Ureter (tissue), 1 donor: ENCODE data around the gene GH2. TPM values are rescaled to one million over a fixed set of nuclear protein-coding genes. Genes with fewer than 3 reads are reported as not detected.
A peak's percentile ranks its signal among the peaks of the same experiment; 100 is the strongest.
"Not testable (repeated sequence)": the region's sequence is repeated elsewhere in the genome, so short reads cannot be mapped to it uniquely, and the experiment has no call there.

Source experiments
- DNase-seq: peaks from one replicate; pipeline ENCODE4 v3.0.0-alpha.2; 2020; ENCODE audit warnings: low spot score
- total RNA-seq: library from RNA; stranded (reverse); gene quantifications from one replicate; pipeline ENCODE4 v1.2.4, GENCODE V29; 2023
- donor health status: DM: yes; HTN: yes; CAD: no.

Gene GH2
- total RNA-seq, 1 donor from 2014 or later: not detected

DNA sequence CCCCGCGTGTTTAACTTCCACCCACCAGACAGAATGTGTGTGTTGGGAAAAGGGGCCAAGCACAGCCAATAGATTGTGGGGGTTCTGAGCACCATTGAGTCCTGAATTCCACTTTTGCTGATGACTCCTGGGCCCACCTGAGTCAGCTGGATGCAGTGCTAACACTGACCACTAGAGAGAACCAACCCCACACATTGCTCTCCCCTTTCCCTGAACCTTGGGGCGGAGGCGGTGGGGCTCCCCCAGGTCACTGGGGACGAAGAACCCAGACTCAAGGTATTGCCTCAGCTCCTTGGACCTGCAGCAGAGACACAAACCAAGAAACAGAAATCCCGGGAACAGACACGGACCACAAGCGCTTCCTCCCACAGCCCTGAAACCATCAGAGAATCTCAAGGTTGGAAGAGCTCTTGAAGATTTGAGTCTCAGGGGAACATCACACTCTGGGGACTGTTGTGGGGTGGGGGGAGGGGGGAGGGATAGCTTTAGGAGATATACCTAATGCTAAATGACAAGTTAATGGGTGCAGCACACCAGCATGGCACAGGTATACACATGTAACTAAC is 7.6 kb downstream of the GH2 start:
- not testable (repeated sequence) for DNase-seq

DNA sequence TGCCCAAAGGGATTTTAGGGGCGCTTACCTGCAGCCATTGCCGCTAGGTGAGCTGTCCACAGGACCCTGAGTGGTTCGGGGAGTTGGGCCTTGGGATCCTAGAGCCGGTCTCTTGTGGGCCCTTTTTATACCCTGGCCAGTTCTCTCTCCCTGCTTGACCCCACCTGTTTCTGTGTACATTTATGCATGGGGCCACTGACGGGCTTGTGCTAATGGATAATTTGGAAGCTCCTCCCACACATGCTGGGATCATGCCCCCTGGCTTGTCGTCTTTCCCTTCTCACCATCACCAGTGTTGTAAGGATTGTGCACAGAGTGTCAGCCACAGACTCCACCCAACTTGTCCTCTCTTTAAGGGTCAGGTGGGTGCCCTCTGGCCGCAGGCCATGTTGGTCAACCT is 8.2 kb downstream of the GH2 start, which contains the start of gene CSH2:
CSH2 (minus strand) TSS at position 101 of the 400 bp plus-strand sequence; CDS start at position 38, 63 bp downstream.
- not testable (repeated sequence) for DNase-seq

- not testable (repeated sequence) for DNase-seq
Observed at GRCh38 chr17:63871646-63872365, 9.9 kb downstream of the GH2 start.

GRCh38 chr17:63870292-63870665 is 11.5 kb downstream of the GH2 start:
- not testable (repeated sequence) for DNase-seq

GRCh38 chr17:63869491-63870291 is 12.1 kb downstream of the GH2 start:
- not testable (repeated sequence) for DNase-seq

DNA sequence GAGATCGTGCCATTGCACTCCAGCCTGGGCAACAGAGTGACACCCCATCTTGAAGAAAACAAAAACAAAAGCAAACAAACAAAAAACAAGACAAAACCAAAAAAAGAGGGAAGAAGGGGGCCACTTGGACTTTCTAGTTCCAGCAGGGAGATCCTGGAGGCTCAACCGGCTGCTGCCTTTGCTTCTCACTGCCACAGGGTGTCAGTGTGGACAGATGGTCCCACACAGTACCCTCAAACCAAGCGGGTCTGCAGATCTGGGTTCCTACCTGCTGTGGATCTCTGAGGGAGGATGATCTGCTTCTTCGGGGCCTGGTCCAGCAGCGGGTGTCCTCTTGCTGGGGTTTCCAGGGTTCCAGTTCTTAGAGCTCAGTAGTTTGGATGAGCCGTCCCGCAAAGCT is 15.1 kb downstream of the GH2 start:
- not testable (repeated sequence) for DNase-seq

- DNase-seq: no peak
Observed at GRCh38 chr17:63859257-63859656, 22.5 kb downstream of the GH2 start.

DNA sequence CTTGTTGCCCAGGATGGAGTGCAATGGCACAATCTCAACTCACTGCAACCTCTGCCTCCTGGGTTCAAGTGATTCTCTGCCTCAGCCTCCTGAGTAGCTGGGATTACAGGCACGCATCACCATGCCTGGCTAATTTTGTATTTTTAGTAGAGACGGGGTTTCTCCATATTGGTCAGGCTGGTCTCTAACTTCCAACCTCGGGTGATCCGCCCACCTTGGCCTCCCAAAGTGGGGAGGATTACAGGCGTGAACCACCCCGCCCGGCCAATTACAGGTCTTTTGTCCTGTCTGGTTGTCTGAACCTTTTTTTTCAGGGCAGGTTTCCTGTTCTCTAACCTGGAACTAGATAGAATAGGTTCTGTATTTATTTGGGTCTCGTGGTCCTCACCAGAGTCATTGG is 25.3 kb downstream of the GH2 start:
- DNase-seq: not testable (repeated sequence)

GRCh38 chr17:63855185-63855584 is 26.6 kb downstream of the GH2 start:
- no peak for DNase-seq

DNA sequence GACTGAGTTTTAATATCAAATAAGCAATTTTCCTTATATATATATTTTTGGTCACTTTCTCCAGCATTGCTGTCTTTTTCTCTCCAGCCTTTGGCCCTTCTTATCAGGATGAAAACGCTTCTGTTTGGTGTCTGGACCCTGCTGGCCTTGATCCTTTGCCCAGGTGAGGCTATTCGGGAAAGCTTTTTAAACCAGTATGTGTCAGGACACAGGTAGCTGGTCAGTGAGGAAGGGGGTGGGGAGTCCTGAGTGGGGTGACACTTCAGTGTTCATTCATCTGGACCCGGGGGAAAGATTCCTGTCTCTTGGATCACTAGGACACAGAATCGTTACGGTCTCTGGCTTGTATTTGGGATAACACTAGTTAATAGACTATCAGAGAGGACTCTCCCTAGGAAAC is 27.0 kb downstream of the GH2 start:
- no peak for DNase-seq

- DNase-seq: no peak
Observed at GRCh38 chr17:63853260-63853659, 28.5 kb downstream of the GH2 start.

GRCh38 chr17:63850401-63850800 is 31.3 kb downstream of the GH2 start:
- DNase-seq: no peak

DNA sequence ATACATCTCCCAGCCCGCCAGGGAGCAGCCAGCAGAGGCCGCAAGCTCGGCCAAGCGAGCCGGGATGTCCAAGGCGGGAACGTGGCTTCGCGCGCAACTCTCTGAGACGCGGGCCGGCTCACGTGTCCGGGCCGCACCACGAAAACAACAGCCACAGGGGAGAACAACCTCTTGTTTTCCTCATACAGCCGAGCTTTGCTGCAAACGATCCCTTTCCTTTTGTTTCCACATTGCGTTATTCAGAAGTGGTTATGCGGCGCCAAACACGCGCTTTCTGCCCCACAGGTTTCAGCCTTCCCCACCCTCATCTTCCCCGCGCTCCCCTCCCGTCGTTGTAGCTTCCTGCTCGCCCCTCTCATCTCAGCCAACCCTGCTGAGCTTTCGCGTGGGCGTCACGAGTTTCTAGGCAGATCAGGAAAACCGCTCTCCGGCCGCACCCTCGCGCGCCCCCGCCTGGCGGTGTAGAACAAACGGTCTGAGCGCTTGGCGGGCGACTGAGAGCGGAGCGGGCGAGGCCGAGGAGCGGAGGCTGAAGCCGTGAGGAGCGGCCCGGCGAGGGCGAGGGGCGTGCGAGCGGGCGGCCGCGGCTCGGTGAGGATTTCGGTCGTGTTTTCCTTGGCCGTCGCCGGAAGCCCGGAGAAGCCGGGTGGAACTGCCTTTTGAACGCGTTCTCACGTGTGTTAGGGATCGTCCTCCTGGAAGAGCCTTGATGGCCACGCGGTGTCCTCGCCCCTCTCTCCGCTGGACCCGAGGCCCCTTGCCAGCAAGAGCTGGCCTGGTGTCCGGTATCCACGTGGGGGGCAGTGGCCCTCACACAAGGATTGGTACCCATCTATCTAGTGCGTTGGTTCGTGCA is 32.7 kb downstream of the GH2 start:
- peak; percentile 93 for DNase-seq

DNA sequence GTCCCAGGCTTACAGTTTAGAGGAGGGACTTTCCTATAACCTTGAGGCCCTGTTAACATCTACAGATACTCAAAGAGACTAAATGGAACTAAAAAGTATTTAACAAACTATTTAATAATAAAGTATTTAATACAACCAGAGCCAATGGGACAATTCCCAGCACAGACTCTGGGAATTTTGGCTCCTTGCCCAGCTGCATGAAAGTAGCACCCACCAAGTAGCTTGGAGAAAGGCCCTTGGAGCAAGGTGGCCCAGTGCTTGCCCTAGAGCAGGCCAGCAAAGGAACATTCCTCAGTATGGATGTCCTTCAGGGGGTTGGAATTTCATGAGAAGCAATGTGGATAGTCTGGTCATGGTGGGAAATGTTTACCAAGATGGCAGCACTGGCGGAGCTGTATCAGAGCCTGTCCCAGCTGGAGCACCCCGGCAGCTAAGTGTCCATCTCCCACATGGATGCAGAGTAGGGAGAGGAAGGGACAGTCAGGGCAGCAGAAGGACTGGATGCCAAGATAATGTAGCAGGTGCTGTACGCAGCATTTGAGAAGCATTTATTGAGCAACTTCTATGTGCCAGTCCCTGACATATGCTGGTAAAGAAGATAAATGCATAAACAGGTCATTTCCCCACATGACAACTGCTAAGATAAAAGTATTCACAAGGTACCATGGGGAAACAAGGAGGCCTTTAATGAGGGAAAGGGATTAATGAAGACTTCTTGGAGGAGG is 34.1 kb downstream of the GH2 start:
- DNase-seq: no peak

- no peak for DNase-seq
Observed at GRCh38 chr17:63845509-63845908, 36.2 kb downstream of the GH2 start.

GRCh38 chr17:63843910-63844677 is 37.6 kb downstream of the GH2 start:
- DNase-seq: no peak

DNA sequence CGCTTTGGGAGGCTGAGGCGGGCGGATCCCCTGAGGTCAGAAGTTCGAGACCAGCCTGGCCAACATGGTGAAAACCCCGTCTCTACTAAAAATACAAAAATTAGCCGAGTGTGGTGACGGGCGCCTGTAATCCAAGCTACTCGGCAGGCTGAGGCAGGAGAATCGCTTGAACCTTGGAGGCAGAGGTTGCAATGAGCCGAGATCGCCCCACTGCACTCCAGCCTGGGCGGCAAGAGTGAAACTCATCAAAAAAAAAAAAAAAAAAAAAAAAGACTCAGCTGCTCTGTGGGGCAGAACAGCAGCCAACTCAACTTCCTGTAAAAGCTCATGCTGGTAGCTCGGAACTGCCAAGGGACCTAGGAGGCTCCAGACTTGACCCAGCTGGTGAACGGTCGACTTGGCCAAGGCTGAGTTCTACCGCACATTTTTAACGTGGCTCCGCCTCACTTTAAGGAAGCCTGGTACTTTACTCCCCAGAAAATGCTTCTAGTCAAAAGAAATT is 38.3 kb downstream of the GH2 start:
- peak; percentile 64 for DNase-seq

GRCh38 chr17:63842540-63843386 is 39.0 kb downstream of the GH2 start, which contains the start of gene SMARCD2:
SMARCD2 (minus strand) TSS chr17:63842685; CDS start chr17:63842674, 11 bp downstream.
- DNase-seq: peak; percentile 99

- DNase-seq: peak; percentile 55
Observed at GRCh38 chr17:63842173-63842539, 39.6 kb downstream of the GH2 start.
